Liver (tissue), 3 donors: Measurements from ENCODE around the gene TBC1D4.

ENCODE experiments used
- EGR1 ChIP-seq, 2 donors: IDR thresholded peaks; 2 replicates each; pipeline ENCODE4 v1.6.1; 2016 to 2018; ENCODE audit warnings: antibody characterized with exemption in 2 of 2, low read depth in 2 of 2
- GABPA ChIP-seq, 2 donors: IDR thresholded peaks in 1 of 2; conservative IDR thresholded peaks in 1 of 2; 2 replicates each; pipeline ENCODE4 v1.6.1; 2016; ENCODE audit warnings: antibody characterized with exemption in 2 of 2, mild to moderate bottlenecking in 1 of 2, moderate library complexity in 1 of 2
- JUND ChIP-seq, 2 donors: IDR thresholded peaks; 2 replicates each; pipeline ENCODE4 v1.6.1; 2016; ENCODE audit warnings: antibody characterized with exemption in 2 of 2
- NR2F2 ChIP-seq: IDR thresholded peaks from 2 replicates; pipeline ENCODE4 v1.6.1; 2016; ENCODE audit warnings: antibody characterized with exemption
- RAD21 ChIP-seq, 2 donors: IDR thresholded peaks; 2 replicates each; pipeline ENCODE4 v1.6.1; 2016; ENCODE audit warnings: antibody characterized with exemption in 2 of 2, mild to moderate bottlenecking in 2 of 2
- SP1 ChIP-seq: IDR thresholded peaks from 2 replicates; pipeline ENCODE4 v1.6.1; 2018; ENCODE audit warnings: antibody characterized with exemption, mild to moderate bottlenecking
- TAF1 ChIP-seq: conservative IDR thresholded peaks from 2 replicates; pipeline ENCODE4 v1.6.1; 2016; ENCODE audit warnings: antibody characterized with exemption, mild to moderate bottlenecking
- TF ChIP-seq, protein P1 (sequence below): fragments of 150-350 bp; IDR thresholded peaks from 2 replicates; pipeline ENCODE4 v1.5.1; 2017; ENCODE audit warnings: improper control_type of control experiment, low read depth, low read length; ENCODE audit not compliant: missing input control
- TF ChIP-seq, protein P2 (sequence below): IDR thresholded peaks from 2 replicates; pipeline ENCODE4 v1.6.1; 2016; ENCODE audit warnings: antibody characterized with exemption, mild to moderate bottlenecking
- donor health status: healthy.
- donor health status: healthy.

DNA sequence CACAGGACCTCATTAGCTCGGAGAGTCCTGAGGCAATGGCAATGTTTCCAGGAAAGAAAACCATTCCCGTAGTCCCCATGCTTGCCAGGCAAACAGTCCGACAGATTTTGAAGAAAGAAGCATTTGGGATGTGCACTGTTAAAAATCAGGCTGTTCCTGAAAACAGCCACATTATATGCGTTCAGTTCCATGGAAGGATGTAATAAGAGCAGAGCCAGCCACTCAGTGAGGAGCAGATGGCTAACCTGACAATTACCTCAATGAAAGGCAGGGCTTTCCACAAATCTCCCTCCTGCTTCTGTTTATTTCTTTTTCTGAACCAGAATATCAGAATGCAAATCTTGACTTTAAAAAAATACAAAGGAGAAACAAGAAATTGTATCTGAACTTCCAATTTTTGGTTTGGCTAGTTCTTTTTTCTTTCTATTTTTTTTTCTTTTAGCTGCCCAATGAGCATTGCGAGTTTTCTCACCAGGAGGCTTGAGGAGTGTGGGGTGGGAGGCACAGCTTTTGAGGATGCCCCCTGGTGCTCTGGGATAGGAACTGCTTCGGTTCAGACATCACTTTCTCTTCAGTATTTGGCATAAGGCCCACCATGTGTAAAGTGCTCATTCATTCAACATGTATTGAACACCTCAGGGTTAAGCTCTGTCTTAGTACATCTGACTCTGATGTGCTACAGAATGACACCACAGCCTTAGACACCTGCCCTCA is 124.2 kb downstream of the TBC1D4 start:
- TF ChIP-seq, protein P1, sequence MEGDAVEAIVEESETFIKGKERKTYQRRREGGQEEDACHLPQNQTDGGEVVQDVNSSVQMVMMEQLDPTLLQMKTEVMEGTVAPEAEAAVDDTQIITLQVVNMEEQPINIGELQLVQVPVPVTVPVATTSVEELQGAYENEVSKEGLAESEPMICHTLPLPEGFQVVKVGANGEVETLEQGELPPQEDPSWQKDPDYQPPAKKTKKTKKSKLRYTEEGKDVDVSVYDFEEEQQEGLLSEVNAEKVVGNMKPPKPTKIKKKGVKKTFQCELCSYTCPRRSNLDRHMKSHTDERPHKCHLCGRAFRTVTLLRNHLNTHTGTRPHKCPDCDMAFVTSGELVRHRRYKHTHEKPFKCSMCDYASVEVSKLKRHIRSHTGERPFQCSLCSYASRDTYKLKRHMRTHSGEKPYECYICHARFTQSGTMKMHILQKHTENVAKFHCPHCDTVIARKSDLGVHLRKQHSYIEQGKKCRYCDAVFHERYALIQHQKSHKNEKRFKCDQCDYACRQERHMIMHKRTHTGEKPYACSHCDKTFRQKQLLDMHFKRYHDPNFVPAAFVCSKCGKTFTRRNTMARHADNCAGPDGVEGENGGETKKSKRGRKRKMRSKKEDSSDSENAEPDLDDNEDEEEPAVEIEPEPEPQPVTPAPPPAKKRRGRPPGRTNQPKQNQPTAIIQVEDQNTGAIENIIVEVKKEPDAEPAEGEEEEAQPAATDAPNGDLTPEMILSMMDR, result peak; percentile 66
- TF ChIP-seq RAD21 (IDR thresholded peaks at IDR 0.05), result peak; percentile 65 to 84
- no peak for TF ChIP-seq NR2F2
- no peak for TF ChIP-seq GABPA (IDR thresholded peaks at IDR 0.05 in 1 of 2, conservative IDR thresholded peaks at IDR 0.05 in 1 of 2)
- TF ChIP-seq, protein P2, sequence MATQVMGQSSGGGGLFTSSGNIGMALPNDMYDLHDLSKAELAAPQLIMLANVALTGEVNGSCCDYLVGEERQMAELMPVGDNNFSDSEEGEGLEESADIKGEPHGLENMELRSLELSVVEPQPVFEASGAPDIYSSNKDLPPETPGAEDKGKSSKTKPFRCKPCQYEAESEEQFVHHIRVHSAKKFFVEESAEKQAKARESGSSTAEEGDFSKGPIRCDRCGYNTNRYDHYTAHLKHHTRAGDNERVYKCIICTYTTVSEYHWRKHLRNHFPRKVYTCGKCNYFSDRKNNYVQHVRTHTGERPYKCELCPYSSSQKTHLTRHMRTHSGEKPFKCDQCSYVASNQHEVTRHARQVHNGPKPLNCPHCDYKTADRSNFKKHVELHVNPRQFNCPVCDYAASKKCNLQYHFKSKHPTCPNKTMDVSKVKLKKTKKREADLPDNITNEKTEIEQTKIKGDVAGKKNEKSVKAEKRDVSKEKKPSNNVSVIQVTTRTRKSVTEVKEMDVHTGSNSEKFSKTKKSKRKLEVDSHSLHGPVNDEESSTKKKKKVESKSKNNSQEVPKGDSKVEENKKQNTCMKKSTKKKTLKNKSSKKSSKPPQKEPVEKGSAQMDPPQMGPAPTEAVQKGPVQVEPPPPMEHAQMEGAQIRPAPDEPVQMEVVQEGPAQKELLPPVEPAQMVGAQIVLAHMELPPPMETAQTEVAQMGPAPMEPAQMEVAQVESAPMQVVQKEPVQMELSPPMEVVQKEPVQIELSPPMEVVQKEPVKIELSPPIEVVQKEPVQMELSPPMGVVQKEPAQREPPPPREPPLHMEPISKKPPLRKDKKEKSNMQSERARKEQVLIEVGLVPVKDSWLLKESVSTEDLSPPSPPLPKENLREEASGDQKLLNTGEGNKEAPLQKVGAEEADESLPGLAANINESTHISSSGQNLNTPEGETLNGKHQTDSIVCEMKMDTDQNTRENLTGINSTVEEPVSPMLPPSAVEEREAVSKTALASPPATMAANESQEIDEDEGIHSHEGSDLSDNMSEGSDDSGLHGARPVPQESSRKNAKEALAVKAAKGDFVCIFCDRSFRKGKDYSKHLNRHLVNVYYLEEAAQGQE, result no peak
- TF ChIP-seq JUND (IDR thresholded peaks at IDR 0.05), result no peak
- no peak for TF ChIP-seq EGR1 (IDR thresholded peaks at IDR 0.05; ENCODE audit: low read depth in 2 of 2)
- TF ChIP-seq TAF1, result no peak
- TF ChIP-seq SP1, result no peak
